RWPE1 (cell line): ENCODE data around the gene PYDC2.

ENCODE experiments used
- CTCF ChIA-PET: fragments of 350-600 bp; sonication (Branson Sonifier 250); formaldehyde crosslinking; extraction: SDS; loops from one replicate; lab custom pipeline; 2021; lab: Yijun Ruan, JAX
- POLR2A ChIA-PET: fragments of 400-600 bp; formaldehyde crosslinking; extraction: SDS; loops from one replicate; lab custom pipeline; 2020; ENCODE audit warnings: antibody characterized with exemption; ENCODE audit not compliant: low non-redundant PET; lab: Yijun Ruan, JAX
- DNase-seq: peaks from one replicate; pipeline ENCODE4 v3.0.0; 2012; ENCODE audit warnings: low spot score
- H3K27ac ChIP-seq: fragments of 450-650 bp; 2 replicates; pipeline ENCODE4 v1.5.1; 2017
- TF ChIP-seq, protein P1 (sequence below): fragments of 450-650 bp; conservative IDR thresholded peaks from 2 replicates; pipeline ENCODE4 v1.5.1; 2017; ENCODE audit warnings: low read depth, mild to moderate bottlenecking

The PYDC2 gene

DNA sequence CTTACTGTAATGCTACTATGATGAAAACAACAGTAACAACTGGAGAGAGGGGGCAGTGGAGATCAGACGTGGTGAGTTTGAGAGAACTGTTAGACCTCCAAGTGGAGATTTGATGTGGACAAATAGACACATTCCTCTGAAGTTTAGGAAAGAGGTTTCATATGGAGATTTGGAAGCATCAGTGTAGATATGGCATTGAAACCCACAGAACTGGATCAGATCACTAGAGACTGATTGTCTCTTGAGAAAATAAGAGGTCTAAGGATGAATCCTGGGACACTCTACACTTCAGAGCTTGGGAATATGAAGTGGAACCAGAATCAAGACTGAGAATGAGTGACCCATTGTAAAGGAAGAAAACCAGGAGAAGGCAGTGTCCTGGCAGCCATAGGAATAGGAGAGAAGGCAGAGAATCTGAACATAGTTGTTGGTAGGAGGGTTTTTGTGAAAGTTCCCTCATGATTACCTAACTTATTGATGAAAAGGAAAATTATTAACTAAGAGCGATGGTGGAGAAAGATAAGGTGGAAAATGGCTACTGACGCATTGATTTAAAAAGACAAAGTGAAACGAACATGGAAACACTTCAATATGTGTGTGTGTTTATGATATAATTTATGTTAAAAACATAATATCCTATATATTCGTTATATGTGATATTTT, 29.7 kb upstream of the PYDC2 start:
- CTCF ChIA-PET: interaction anchor here (0.6 kb wide), 1 partner anchor 353 kb away, joined by 4 read pairs; no protein-coding TSS in a partner anchor
- TF ChIP-seq, protein P1, sequence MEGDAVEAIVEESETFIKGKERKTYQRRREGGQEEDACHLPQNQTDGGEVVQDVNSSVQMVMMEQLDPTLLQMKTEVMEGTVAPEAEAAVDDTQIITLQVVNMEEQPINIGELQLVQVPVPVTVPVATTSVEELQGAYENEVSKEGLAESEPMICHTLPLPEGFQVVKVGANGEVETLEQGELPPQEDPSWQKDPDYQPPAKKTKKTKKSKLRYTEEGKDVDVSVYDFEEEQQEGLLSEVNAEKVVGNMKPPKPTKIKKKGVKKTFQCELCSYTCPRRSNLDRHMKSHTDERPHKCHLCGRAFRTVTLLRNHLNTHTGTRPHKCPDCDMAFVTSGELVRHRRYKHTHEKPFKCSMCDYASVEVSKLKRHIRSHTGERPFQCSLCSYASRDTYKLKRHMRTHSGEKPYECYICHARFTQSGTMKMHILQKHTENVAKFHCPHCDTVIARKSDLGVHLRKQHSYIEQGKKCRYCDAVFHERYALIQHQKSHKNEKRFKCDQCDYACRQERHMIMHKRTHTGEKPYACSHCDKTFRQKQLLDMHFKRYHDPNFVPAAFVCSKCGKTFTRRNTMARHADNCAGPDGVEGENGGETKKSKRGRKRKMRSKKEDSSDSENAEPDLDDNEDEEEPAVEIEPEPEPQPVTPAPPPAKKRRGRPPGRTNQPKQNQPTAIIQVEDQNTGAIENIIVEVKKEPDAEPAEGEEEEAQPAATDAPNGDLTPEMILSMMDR: no peak
- no peak overlapping the region for H3K27ac ChIP-seq
- POLR2A ChIA-PET: no interaction called here
- DNase-seq: no peak

DNA sequence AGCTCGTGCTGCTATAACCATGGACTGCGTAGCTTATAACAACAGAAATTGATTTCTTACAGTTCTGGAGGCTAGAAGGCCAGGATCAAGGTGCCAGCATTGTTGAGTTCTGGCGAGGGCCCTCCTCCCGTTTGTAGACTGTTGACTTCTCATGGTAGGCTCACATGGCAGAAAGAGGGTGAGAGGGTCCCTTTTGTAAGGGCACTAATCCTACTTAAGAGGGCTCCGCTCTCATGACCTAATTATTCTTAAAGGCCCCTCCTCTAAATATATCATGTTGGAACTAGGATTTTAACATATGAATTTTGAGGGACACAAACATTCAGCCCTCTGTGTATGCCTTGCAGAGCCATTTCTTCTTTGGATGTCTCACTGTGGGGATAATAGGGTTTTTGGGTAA, 28.8 kb upstream of the PYDC2 start:
- ChIA-PET POLR2A (no interaction called here), CTCF (interaction anchor here (0.6 kb wide), 1 partner anchor 78 kb away, joined by 3 read pairs; no protein-coding TSS in a partner anchor)
- no peak for DNase-seq
- H3K27ac ChIP-seq: no peak overlapping the region
- TF ChIP-seq, protein P1: no peak

DNA sequence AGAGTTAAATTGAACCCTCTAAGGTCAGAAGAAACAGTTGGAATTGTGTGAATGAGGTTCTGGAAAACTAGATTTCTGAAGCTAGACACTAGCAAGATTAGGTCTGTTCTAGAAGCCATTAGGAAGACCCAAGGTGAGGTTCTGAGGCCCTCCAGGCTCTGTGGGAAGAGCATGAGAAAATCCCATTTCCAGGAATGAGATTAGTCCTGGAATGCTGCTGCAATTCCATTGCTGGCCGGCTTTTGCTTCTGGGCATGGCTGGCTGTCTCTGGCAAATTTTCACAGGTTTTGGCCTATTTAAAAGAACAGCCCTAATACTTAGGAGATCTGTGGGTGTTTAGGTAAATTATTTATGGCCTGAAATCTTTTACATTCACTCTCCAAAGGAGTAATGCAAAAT, 26.9 kb upstream of the PYDC2 start:
- DNase-seq: no peak
- CTCF ChIA-PET: no interaction called here
- H3K27ac ChIP-seq: no peak overlapping the region
- TF ChIP-seq, protein P1: no peak
- POLR2A ChIA-PET: no interaction called here

DNA sequence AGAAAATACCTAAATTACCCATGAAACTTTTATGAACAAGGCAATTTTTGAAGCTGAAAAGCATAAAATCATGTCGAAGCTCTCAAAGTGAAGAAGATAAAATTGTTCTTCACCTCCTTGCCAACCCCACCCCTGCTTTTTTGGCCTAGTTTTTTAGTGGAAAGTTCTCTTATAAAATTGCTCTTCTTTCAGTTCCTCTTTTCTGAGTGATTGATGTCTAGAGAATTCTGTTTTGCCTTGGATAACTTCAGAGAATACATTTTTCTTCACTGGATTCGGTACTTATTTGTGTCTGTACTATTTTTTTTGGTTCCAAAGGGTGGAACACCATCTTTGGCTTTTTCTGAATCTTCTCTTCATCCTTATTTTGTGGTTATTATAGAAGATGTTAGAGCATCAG, 25.0 kb upstream of the PYDC2 start:
- POLR2A ChIA-PET: no interaction called here
- TF ChIP-seq, protein P1: no peak
- CTCF ChIA-PET: no interaction called here
- H3K27ac ChIP-seq: no peak overlapping the region
- no peak for DNase-seq

DNA sequence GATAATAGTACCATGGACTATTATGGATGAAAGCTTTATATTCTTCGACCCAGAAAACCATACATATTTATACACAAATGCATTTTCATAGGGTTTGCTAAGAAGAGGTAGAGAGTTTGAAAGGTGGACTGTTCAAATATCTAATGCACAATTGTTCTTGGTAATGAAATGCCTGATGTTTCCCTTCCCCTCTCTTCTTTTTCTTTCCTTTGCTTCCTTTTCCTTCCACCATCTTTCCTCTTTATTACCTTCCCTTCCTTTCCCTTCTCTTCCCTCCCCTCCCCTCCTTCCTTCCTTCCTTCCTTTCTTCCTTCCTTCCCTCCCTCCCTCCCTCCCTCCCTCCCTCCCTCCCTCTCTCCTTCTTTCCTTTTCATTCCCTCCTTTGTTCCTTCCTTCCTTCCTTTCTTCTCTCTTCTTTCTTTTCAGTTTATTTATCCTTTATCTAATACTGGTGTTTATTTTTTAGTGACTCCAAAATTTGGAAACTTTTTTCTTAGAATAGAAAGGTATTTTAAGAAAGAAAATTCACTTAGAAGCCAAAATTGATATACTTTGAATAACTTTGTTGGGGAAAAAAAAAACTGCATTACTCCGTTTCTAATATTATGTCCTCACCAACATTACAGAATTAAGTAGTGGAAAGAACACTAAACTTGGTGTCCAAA, 22.7 kb upstream of the PYDC2 start:
- ChIA-PET CTCF (interaction anchor here (0.9 kb wide), 1 partner anchor 467 kb away, joined by 5 read pairs; no protein-coding TSS in a partner anchor), POLR2A (no interaction called here)
- DNase-seq: no peak
- H3K27ac ChIP-seq: no peak overlapping the region
- TF ChIP-seq, protein P1: no peak

DNA sequence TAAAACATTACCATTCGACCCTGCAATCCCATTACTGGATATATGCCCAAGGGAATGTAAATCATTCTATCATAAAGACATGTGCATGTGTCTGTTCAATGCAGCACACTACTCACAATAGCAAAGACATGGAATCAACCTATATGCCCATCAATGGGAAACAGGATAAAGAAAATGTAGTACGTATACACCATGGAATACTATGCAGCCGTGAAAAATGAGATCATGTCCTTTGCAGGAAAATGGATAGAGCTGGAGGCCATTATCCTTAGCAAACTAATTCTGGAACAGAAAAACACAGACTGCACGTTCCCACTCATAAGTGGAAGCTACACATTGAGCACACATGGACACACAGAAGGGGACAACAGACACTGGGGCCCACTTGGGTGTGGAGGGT, 20.4 kb upstream of the PYDC2 start:
- CTCF ChIA-PET: no interaction called here
- POLR2A ChIA-PET: no interaction called here
- no peak for DNase-seq
- no peak overlapping the region for H3K27ac ChIP-seq
- TF ChIP-seq, protein P1: no peak
